HG03280 (cell line): Measurements from ENCODE around the gene ELP5.

Experiments
- ATAC-seq: cut with Tn5 transposase; IDR thresholded peaks from one replicate; pipeline ENCODE4 v1.9.1; 2021; ENCODE audit warnings: mild to moderate bottlenecking, moderate library complexity; ENCODE audit not compliant: unreplicated experiment

Gene ELP5

DNA sequence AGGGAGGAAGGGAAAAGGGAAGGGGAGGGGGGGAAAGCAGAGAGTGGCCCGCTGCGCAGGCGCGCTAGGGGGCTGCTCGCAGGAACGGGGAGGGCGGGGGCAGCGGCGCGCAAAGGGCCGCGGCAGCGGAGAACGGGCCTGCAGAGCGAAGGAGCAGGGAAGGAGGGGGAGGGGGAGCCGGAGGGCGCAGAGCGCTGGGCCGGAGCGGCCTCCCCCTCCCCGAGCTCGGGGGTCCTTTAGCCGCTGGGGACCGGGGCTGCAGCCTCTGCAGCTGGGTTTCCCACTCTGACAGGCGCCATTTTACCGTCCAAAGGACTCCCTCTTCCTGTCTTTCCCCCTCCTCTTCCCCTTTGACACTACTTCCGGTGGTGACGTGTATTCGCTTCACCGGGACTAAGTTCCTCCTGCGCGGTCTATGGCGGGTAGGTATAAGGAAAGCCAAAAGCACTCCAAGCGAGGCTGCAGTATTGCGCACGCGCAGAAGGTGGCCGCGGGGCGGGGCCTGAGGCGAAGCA is 297 bp upstream of the ELP5 start, which contains the start of gene CTDNEP1:
CTDNEP1 (minus strand) TSS at position 74 of the 515 bp plus-strand sequence. CDS start 438 bp downstream, outside the sequence.
- peak; percentile 84 for ATAC-seq

DNA sequence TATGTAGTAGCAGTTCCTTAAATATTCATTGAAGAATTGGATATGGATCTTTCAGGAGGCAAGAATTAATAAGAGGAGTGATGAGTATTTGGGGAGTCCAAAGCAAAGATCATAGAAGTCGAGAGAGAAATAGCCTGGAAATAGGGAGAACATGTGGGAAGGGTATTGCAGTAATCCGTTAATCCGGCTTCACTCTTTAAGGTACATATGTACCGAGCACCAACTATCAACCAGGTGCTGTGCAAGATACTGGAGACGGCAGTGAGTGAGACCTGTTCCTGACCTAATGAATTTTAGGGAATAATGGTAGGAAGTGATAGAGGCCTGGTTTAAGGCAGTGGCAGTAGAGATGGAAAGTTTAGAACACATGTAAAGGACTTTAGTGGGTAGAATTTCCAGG is 1.1 kb downstream of the ELP5 start:
- no peak for ATAC-seq

DNA sequence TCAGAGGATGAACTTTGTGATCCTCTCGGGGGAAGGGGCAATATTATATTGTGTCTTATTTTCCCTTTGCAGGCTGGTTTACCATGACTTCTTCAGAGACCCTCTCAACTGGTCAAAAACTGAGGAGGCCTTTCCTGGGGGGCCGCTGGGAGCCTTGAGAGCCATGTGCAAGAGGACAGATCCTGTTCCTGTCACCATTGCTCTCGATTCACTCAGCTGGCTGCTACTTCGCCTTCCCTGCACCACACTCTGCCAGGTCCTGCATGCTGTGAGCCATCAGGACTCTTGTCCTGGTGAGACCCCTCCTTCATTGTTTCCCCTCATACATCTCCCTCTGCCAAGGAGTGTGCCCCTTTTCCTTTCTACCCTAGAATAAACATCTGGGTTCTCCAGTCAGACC is 2.5 kb downstream of the ELP5 start:
- no peak for ATAC-seq

DNA sequence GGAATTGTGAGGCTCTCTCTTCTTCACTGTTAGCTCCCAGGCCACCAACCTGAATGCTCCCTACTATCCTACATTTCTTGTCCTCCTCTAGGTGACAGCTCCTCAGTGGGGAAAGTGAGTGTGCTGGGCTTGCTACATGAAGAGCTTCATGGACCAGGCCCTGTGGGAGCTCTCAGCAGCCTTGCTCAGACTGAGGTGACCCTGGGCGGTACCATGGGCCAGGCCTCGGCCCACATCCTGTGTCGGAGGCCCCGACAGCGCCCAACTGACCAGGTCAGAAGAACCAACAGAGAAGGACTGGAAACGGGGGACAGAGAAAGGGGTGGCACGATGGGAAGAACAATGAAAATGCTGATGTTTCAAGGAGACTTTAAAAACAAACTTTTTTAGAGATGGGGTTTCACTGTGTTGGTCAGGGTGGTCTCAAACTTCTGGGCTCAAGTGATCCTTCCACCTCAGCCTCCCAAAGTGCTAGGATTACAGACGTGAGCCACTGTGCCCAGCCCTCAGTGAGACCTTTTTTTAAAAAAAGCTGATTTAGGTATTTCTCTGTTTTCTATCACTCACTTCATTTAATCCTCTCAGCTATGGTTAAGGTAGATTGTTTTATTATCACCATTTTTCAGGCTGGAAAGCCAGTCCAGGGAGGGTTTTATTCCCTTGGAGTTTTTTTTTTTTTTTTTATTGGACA is 4.9 kb downstream of the ELP5 start:
- ATAC-seq = no peak

DNA sequence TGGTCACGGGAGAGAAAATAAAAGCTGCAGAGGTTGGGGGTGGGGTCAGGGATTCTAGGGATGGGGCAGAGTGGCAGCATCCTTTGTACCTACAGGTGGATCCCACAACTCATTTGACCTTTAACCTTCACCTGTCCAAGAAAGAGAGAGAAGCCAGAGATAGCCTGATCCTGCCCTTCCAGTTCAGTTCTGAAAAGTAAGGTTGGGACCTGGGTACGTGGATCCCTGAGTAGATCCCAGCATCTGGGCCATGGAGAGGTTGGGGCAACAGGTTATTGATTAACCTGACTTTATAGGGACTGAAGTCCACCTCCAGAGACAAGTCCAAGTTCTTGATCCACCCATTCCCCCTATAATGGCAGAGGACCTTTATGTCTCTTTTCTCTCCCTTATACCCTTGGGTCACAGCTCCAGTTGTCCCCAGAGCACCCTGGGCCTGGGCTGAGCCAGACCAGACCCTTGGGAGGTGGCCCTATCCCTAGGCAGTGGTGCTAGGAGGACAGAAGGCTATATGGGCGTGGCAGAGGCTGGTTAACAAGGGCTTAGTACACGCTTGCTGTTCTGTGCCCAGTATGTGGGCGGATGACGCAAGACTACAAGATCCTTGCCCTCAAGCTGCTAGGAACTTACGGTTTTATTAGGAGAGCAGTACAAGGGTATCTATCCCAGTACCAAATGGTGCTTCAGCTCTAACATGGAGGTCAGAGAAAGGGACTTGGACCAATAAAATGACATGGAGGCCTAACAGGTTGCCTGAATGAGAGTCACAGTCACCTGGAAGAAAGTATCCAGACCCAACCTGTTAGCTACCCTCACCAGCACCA is 6.9 kb downstream of the ELP5 start:
- ATAC-seq = no peak

DNA sequence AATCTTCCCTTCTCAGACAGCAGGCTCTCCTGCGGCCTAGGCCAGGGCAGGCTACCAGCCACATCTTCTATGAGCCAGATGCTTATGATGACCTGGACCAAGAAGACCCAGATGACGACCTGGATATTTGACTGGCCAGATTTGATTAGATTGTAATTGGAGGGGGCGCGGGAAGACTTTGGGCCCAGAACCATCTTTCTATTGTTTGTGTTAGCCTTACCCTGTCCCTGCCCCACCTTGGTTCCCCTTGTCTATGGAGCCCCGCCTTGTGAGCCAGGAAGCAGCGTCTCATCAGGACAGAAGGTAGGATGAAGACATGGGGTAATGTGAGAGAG is 7.5 kb downstream of the ELP5 start:
- ATAC-seq = no peak

DNA sequence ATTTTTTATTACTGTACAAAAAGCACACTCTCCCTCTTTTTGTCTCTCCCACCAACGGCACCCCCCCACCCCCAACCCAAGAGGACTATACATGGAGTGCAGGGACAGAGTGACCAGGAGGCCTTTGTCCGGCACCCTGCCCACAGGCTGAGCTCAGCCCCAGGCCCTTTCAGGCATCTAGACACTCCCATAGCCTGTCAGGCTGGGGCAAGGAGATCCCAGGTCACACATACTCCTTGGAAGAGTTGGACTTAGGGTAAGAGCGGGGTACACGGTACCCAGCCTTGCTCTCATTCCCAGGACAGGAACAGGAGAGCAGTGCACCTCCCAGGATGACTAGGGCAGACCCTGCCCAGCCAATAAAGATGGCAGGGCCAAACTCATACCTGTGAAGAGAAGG is 8.1 kb downstream of the ELP5 start:
- ATAC-seq = no peak

DNA sequence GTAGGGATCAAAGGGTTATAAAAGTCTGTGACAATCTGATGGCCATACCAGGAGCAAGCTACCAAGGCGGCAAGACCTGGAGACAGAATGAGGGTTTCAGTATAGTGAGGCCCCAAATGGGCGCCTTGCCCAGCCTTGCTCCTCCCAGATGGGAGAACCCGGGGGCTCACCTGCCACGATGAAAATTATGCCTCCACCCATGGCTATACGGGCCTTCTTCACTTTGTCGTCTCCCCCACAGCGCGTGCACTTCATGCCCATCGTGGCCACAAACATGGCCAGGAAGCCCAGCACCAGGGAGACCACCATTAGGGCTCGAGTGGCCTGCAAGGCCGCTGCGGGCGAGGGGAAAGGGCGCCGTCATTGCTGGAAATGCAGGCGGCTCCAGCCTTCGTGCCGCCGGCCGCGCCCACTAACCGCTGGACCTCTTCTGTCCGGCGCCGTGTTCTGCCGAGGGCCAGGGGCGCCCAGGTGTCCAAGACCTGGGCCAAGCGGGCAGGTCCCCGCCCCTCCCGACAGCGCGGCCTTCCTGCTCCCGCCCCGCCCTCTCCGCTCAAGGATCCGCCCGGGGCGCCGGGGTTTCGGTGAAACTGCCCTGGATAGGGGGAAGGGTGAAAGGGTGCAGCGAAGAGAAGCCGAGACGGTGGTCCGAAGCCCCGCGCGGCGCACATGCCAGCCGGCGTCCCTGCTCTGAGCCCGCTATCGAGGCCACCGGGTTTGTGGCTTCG is 8.8 kb downstream of the ELP5 start:
- no peak for ATAC-seq

DNA sequence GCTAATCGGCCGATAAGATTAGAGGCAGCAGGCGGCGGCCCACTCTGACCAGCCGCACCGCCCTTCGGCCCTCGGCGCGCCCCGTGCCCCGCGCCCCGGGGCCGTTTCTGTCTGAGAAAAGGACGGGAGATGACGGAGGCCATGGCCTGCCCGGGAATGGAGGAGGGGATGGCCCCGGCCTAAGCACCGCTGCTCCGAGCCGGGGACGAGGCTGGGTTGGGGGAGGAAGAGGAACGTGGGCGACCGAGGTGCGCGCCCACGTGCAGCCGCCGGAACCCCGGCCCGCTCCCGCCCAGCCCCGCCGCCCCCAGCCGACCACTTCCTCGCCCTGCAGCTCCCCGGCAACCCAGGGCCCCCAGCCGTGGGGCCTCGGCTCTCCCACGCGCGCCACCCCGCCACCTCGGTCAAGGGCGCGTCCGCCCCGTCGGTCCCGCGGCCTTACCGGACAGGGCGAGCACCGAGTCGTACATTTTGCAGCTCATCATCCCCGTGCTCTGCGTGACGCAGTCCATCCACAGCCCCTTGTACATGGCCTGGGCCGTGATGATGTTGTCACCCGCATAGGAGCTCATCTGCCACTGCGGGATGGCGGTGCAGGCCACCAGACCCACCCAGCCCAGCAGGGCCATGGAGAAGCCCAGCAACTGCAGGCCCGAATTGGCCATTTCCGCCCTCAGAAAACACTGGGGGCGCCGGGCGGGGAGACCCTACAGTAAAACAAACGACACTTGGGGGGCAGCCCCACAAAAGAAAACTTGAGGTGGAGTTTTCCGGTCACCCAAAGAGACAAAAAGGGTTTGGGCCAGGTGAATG is 9.6 kb downstream of the ELP5 start:
- ATAC-seq = no peak

DNA sequence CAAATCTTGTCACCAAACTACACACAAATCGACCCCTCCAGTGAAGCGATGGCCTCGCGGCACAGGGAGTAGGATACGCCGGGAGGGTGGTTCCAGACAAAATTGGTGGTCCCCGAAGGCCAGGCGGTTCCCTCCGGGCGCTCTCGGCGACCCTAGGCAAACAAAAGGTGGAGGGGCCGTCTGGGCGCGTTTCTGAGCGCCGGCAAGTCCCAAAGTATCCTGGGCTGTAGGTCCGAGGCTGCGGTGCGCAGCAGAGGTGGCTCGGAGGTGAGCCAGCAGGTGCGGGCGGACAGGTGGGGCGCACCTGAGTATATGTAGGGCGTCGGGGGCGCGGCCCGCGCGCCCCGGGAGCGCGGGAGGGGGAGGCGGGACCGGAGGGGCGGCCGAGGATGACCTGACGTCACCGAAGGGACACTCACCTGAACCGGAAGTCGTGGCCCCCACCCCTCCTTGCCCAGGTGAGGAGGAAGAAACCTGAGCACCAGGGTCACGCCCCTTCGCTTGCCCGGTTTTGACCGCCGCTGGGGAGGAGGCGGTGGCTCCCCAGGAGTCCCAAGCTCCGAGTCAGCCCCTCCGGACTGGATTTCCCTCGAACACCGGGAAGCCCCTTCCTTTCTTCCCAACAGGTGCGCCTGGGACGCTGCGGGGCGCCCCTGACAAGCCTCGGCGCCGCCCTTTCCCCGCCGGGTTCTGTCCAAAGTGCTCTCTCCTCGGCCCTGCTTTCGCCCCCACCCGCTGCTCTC is 10.3 kb downstream of the ELP5 start, which contains the start of gene CLDN7:
CLDN7 (minus strand) TSS at position 287 of the 743 bp plus-strand sequence. CDS start 435 bp downstream, outside the sequence.
- ATAC-seq = no peak

DNA sequence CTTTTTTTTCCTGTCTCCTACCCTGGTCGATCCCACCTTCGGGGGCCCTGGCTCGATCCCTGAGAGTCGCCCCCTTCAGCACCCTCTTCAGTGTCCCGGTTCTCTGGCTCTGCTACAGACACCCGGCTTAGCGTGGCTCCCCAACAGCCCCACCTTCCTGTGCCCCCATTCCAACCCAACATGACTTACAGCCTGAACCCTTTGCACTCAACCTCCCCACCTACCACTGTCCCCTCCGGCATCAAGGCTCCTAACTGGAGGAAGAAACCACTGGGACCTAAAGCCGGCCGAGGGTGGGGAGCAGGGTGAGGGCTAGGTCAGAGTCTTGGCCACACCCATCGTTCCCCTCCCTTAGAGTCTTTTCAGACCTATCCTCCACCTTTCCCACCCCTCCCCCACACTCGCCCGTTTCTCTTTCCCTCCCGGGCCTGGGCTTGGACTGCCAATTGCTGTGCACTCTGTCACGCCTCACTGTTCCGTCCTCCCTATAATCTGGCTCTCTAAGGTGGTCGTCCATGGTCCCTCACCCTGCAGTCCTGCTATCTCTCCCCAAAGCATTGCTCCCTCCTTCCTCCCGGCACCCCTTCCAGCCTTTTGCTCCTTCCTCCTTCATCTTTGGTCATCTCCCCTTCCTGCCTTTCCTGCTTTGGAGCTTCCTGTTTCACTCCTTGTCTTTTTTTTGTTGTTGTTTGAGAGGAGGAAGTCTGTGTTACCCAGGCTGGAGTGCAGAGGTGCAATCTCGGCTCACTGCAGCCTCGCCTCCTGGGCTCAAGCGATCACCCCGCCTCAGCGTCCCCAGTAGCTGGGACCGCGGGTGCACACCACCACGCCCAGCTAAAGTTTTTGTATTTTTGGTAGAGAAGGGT is 11.2 kb downstream of the ELP5 start:
- ATAC-seq = no peak

DNA sequence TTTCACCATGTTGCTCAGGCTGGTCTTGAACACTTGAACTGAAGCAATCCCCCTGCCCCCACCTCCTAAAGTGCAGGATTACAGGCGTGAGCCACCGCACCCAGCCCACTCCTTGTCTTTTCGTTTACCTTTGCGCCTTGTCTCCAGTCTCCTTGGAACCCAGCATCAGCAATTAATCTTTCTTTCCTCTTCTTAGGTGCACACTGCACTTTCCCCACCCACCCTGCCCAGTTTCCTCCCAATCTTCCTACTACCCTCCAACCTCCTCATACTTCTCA is 11.7 kb downstream of the ELP5 start:
- no peak for ATAC-seq

DNA sequence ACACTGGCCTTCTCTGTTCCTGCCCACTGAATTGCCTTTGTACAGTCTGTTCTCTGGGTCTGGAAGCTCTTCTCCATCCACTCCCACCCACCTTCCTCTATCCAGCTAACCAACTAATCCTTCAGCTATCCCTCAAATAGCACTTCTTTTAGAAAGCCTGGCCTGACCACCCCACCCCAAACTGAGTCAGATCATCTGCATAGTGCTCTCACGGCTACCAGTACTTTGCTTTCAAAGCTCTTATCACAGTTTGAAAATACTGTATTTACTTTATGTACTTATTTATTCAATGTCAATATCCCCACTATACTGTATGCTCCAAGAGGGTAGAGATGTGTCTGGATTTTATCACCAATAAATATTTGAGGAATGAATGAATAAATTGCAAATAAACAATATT is 14.8 kb downstream of the ELP5 start:
- ATAC-seq = no peak

DNA sequence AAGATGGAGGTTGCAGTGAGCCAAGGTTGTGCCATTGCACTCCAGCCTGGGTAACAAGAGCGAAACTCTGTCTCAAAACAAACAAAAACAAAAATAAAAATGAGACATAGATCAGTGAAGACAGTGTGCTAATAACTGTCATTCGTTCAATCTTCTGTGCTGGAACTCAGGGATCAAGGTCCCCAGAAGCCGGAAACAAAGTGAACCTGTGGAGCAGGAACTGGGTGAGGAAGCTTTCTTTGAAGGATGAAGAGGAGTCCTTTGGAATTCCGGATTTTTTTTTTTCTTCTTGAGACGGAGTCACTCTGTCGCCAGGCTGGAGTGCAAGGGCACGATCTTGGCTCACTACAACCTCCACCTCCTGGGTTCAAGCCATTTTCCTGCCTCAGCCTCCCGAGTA is 27.4 kb downstream of the ELP5 start:
- no peak for ATAC-seq

DNA sequence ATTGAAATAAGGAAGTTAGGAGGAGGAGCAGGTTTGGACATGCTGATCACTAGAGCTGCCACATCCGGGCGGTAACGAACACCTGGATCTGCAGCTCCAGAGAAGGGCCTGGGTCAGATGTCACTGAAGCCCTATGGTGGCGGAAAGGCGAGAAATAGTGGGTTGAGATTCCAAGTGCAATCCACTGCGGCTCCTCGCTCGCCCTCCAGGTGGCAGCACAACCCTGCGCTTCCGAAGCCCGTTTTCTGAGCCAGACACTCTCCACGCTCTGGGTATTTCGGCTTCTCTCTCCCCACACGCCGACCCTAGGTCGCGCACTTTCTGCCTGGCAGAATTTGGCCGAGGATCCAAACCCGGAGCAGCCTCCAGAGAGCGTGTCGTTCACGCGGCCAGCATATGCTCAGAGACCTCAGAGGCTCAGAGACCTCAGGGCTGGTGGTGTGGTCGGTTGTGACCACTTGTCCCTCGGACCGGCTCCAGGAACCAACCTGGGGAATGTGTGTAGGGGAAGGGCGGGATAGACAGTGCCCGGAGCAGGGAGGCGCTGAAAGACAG is 28.6 kb downstream of the ELP5 start:
- ATAC-seq = no peak

DNA sequence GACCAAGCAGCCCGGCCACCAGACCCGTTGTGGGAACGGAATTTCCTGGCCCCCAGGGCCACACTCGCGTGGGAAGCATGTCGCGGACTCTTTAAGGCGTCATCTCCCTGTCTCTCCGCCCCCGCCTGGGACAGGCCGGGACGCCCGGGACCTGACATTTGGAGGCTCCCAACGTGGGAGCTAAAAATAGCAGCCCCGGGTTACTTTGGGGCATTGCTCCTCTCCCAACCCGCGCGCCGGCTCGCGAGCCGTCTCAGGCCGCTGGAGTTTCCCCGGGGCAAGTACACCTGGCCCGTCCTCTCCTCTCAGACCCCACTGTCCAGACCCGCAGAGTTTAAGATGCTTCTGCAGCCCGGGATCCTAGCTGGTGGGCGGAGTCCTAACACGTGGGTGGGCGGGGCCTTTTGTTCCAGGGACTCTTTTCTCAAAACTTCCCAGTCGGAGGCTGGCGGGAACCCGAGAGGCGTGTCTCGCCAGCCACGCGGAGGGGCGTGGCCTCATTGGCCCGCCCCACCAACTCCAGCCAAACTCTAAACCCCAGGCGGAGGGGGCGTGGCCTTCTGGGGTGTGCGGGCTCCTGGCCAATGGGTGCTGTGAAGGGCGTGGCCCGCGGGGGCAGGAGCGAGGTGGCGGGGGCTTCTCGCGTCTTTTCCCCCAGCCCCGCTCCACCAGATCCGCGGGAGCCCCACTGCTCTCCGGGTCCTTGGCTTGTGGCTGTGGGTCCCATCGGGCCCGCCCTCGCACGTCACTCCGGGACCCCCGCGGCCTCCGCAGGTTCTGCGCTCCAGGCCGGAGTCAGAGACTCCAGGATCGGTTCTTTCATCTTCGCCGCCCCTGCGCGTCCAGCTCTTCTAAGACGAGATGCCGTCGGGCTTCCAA is 29.3 kb downstream of the ELP5 start, which contains the start of gene SLC2A4:
SLC2A4 (plus strand) TSS at position 645 of the 879 bp plus-strand sequence; CDS start at position 862, 217 bp downstream.
- peak; percentile 58 for ATAC-seq

DNA sequence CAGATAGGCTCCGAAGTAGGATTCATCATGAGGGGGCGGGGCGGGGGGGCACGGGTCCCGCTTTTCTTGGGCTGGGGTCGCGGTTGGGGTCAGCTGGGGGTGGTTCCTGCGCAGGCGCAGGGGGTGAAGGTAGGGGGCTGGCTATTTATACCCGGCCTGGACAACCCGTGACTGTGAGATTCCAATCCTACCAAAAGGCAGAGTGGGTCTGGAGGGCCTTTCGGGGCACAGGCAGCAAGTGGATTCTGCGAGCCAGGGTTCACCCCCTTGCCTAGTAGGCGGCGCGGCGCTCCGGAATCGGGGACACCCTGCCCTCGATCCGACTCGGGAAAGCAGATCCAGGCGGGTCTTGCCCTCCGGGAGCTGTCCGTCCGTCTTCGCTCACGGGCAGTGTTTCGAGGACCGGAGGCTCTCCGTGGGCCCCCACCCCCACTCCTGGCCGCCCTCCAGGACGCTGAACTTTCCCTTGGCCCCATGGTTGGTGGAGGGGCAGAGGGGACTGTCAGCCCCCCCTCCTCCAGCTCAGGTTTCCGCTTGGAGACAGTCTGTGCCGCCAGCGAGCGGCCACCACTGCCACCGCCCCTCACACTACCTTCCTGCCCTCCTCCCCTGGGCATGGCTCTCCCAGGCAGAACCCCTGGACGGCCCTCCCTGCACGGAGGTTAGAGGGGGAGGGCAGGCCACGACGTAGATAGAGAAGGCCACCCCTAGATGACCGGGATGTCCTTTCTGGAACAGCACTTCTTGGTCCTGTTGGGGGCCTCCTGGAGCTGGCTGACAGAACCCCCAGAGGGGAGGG is 30.1 kb downstream of the ELP5 start:
- no peak for ATAC-seq
